Measurements from ENCODE around the gene POLR1G.

POLR1G gene

DNA sequence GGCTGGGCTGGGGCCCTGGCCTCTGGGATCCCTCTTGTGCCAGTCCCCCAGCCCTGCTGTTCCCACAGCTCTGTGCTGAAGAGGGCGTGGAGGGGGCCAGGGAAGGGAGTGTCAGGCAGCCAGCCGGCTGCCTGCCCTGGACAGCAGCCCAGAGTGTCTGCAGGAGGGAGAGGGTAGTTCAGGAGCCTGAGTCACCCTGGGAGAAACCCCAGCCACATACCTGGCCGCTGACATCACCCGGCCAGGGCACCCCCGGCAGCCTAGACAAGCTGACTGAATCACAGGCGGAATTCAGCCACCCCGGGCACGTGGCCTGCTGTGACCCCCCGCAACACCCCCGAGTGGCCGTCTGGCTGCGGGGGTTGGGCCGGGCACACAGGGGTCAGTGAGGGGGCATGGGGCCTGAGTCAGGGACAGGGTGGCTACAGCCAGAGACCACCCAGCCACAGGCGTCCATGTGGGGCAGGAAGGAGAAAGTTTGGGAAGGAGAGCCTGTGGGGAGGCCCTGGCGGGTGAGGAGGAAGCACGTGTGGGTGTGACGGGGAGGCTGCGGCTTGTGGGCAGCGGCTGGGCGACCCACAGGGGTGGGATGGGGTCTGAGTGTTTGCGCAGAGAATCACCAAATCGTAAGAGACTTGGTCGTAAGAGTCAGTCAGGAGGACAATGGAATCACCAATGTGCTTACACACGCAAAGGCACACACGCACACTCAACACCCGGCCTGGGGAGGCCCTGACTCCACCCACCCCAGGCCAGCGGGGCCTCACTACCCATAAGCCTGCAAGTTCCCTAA is 49.5 kb downstream of the POLR1G start:
- no peak for TF ChIP-seq POLR2A (IDR thresholded peaks at IDR 0.05; ENCODE audit: low read depth, low read length)
- FAIRE-seq = no peak

GRCh38 chr19:45456500-45456815 is 50.0 kb downstream of the POLR1G start:
- no peak for TF ChIP-seq POLR2A (IDR thresholded peaks at IDR 0.05; ENCODE audit: low read depth, low read length)
- FAIRE-seq (no peak), DNase-seq (ENCODE audit: insufficient read length, low spot score) (no peak)

More for the DNA sequence above, 49.5 kb downstream of the POLR1G start:
- DNase-seq (ENCODE audit: insufficient read length, low spot score) = peak; percentile 77

DNA sequence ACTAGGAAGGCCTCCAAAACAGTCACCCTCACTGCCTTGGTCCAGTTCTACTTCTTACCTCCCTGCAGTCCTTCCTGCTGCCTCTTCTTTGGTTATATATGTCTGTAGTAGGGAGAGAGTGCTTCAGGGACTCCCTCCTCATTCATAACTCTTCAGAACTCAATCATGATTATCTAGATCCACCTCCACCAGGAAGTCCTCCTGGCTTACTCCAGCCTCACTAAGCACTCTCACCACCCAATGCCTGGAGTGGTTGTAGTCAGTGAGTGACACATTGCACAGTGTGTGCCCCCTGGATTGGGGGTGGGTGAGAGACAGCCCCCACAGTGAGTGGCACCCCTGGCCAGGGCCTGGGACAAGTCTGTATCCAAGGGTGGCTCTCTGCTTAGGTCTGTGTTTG is 51.3 kb downstream of the POLR1G start:
- no peak for TF ChIP-seq POLR2A (IDR thresholded peaks at IDR 0.05; ENCODE audit: low read depth, low read length)
- DNase-seq (ENCODE audit: insufficient read length, low spot score) (no peak), FAIRE-seq (no peak)
